ENCODE data around the gene ABCF3. TPM values are rescaled to one million over a fixed set of nuclear protein-coding genes. Genes with fewer than 3 reads are reported as not detected.
A peak's percentile ranks its signal among the peaks of the same experiment; 100 is the strongest.

Gene ABCF3
- total and polyA plus RNA-seq, 2 donors (not counting 3 experiments of a cell fraction or from before 2014, with no cell fraction given) = 68.8 to 73.4 TPM

- FAIRE-seq = no peak
- intact Hi-C loops (cut with micrococcal nuclease) = loop anchor here (5.0 kb wide), 1 partner anchor 225 kb away; the partner anchor contains the start of gene ABCC5
- CTCF ChIA-PET = interaction anchor here (0.9 to 8.1 kb wide), 13 partner anchors 9 to 349 kb away, joined by 3 to 98 read pairs (median 6); partner anchors contain the start of genes ABCF3, AP2M1, CAMK2N2 and EIF2B5
- Histone ChIP-seq H3K4me3 (replicated peaks in 1 of 3; ENCODE audit: insufficient read depth in 1 of 3, low read depth in 1 of 3, low read length in 3 of 3) (no peak overlapping the region), H3K79me2 (ENCODE audit: control insufficient read depth, insufficient read depth, low read length) (no peaks in the 10 kb centered on the region), H3K4me2 (ENCODE audit: insufficient read depth, low read length) (no peak overlapping the region), H4K20me1 (replicated peaks; ENCODE audit: control insufficient read depth, extremely low read depth, insufficient read depth, low read length) (no peaks in the 10 kb centered on the region), H3K9me1 (replicated peaks; ENCODE audit: control insufficient read depth, extremely low read depth, insufficient read depth, low read length) (no peaks in the 10 kb centered on the region), H3K9ac (replicated peaks; ENCODE audit: extremely low read depth, insufficient read depth, low read length) (no peak overlapping the region), H2AFZ (ENCODE audit: low read depth, low read length) (no peak overlapping the region), H3K27ac (ENCODE audit: insufficient read depth, low read depth, low read length) (no peak overlapping the region), H3K9me3 (replicated peaks; ENCODE audit: control insufficient read depth, insufficient read depth, low read length) (no peaks in the 10 kb centered on the region), H3K4me1 (ENCODE audit: control insufficient read depth, extremely low read depth, insufficient read depth, low read length) (no peaks in the 10 kb centered on the region), H3K36me3 (ENCODE audit: control insufficient read depth in 2 of 2, extremely low read depth in 1 of 2, insufficient read depth in 2 of 2, low read length in 2 of 2) (peaks cover 0 to 21% of the 10 kb centered on the region in 2 experiments), H3K27me3 (ENCODE audit: control insufficient read depth in 2 of 2, insufficient read depth in 2 of 2, low read length in 2 of 2) (no peaks in the 10 kb centered on the region)
- dilution Hi-C loops (cut with MboI; ENCODE audit: extremely low pct_ligation_motif_present, low sequenced_read_pairs) = no loop called here
- BruUV-seq (replicated peaks) = TSS peak; percentile 9
- no peak for TF ChIP-seq JUN (IDR thresholded peaks at IDR 0.05; ENCODE audit: borderline replicate concordance, insufficient read depth, insufficient read length, low read depth)
- TF ChIP-seq EZH2 (IDR thresholded peaks at IDR 0.05; ENCODE audit: borderline replicate concordance, low read depth, low read length, severe bottlenecking) = no peak
- TF ChIP-seq MYC (IDR thresholded peaks at IDR 0.05; ENCODE audit: low read depth, low read length) = no peak
- TF ChIP-seq POLR2A (IDR thresholded peaks at IDR 0.05; ENCODE audit: low read depth, low read length) = no peak
- no peak for TF ChIP-seq GATA2 (IDR thresholded peaks at IDR 0.05; ENCODE audit: insufficient read depth, insufficient read length, low read depth, low read length)
- TF ChIP-seq CTCF (IDR thresholded peaks at IDR 0.05; ENCODE audit: extremely low read depth in 1 of 2, insufficient read depth in 1 of 2, low read depth in 1 of 2, low read length in 2 of 2) = no peak
- TF ChIP-seq FOS (IDR thresholded peaks at IDR 0.05; ENCODE audit: borderline replicate concordance, insufficient read depth, low read length) = no peak
- no peak for TF ChIP-seq MAX (IDR thresholded peaks at IDR 0.05; ENCODE audit: insufficient read depth, insufficient read length)
- no peak for TF ChIP-seq POLR2AphosphoS5 (IDR thresholded peaks at IDR 0.05; ENCODE audit: insufficient read depth, low read depth, low read length)
- DNase-seq (ENCODE audit: low read depth, low spot score) = no peak
- POLR2A ChIA-PET = no interaction called here
These were observed 56.3 kb downstream of the ABCF3 start for GRCh38 chr3:184242297-184242685.

MicroRNA genes within 50 kb of the gene (microRNA counts, 767-probe panel; counts per million panel counts)
- microRNA hsa-miR-1224-3p (723 counts per million, percentile 96 among the panel's probes with 10 or more counts), microRNA hsa-miR-1224-5p (723 counts per million, percentile 96 among the panel's probes with 10 or more counts)

Small RNA genes lying within 50 kb of the gene (microRNA-seq; reads per million reads assigned to microRNA genes)
- not detected for gene MIR1224 (ENCODE audit: borderline number of aligned reads, borderline replicate concordance)

Small RNA genes lying within 50 kb of the gene (small RNA-seq; reads per million reads assigned to genes)
- gene MIR1224 (ENCODE audit: insufficient read depth, insufficient read length, low read depth, low replicate concordance) = not detected

Other genes with a start within 250 kb of the ABCF3 start
- gene ABCC5, start 168.3 kb upstream of the ABCF3 start, total RNA-seq = 24.6 and 25.4 TPM in 2 replicates
- gene ABCC5, start 168.3 kb upstream of the ABCF3 start, polyA plus RNA-seq = 18.9 and 22.5 TPM in 2 replicates
- not detected in 2 replicates for gene HTR3D, start 154.5 kb upstream of the ABCF3 start, total RNA-seq
- not detected in 2 replicates for gene HTR3D, start 154.5 kb upstream of the ABCF3 start, polyA plus RNA-seq
- not detected in 2 replicates for gene HTR3C, start 133.2 kb upstream of the ABCF3 start, total RNA-seq
- gene HTR3C, start 133.2 kb upstream of the ABCF3 start, polyA plus RNA-seq = not detected in 2 replicates
- not detected in 2 replicates for gene HTR3E, start 89.1 kb upstream of the ABCF3 start, total RNA-seq
- not detected in 2 replicates for gene HTR3E, start 89.1 kb upstream of the ABCF3 start, polyA plus RNA-seq
- gene EIF2B5, start 50.8 kb upstream of the ABCF3 start, total RNA-seq = 38.8 and 44.7 TPM in 2 replicates
- 35.5 and 42.7 TPM in 2 replicates for gene EIF2B5, start 50.8 kb upstream of the ABCF3 start, polyA plus RNA-seq
- gene DVL3, start 30.8 kb upstream of the ABCF3 start, total RNA-seq = 59.0 and 61.3 TPM in 2 replicates
- 41.2 and 43.8 TPM in 2 replicates for gene DVL3, start 30.8 kb upstream of the ABCF3 start, polyA plus RNA-seq
- 400 and 431 TPM in 2 replicates for gene AP2M1, start 11.3 kb upstream of the ABCF3 start, total RNA-seq
- 602 and 603 TPM in 2 replicates for gene AP2M1, start 11.3 kb upstream of the ABCF3 start, polyA plus RNA-seq
- gene VWA5B2, start 43.4 kb downstream of the ABCF3 start, total RNA-seq = not detected in 2 replicates
- gene VWA5B2, start 43.4 kb downstream of the ABCF3 start, polyA plus RNA-seq = 0.03 TPM in 1 of 2 replicates, not detected in the other
- 37.7 and 42.9 TPM in 2 replicates for gene ALG3, start 62.8 kb downstream of the ABCF3 start, total RNA-seq
- gene ALG3, start 62.8 kb downstream of the ABCF3 start, polyA plus RNA-seq = 99.9 and 102 TPM in 2 replicates
- 3.3 and 3.4 TPM in 2 replicates for gene EEF1AKMT4, start 63.5 kb downstream of the ABCF3 start, total RNA-seq
- gene EEF1AKMT4, start 63.5 kb downstream of the ABCF3 start, polyA plus RNA-seq = 8.0 and 9.8 TPM in 2 replicates
- gene CAMK2N2, start 75.4 kb downstream of the ABCF3 start, total RNA-seq = not detected in 2 replicates
- gene CAMK2N2, start 75.4 kb downstream of the ABCF3 start, polyA plus RNA-seq = 0.11 TPM in 1 of 2 replicates, not detected in the other
- not detected in 2 replicates for gene ECE2, start 89.8 kb downstream of the ABCF3 start, total RNA-seq
- not detected in 2 replicates for gene ECE2, start 89.8 kb downstream of the ABCF3 start, polyA plus RNA-seq
- gene PSMD2, start 113.0 kb downstream of the ABCF3 start, total RNA-seq = 400 and 435 TPM in 2 replicates
- 358 and 414 TPM in 2 replicates for gene PSMD2, start 113.0 kb downstream of the ABCF3 start, polyA plus RNA-seq
- gene EIF4G1, start 128.4 kb downstream of the ABCF3 start, total RNA-seq = 524 and 532 TPM in 2 replicates
- gene EIF4G1, start 128.4 kb downstream of the ABCF3 start, polyA plus RNA-seq = 355 and 401 TPM in 2 replicates
- 19.9 and 26.8 TPM in 2 replicates for gene FAM131A, start 151.4 kb downstream of the ABCF3 start, total RNA-seq
- gene FAM131A, start 151.4 kb downstream of the ABCF3 start, polyA plus RNA-seq = 29.9 and 34.1 TPM in 2 replicates
- gene CLCN2, start 175.4 kb downstream of the ABCF3 start, total RNA-seq = 6.5 and 9.9 TPM in 2 replicates
- gene CLCN2, start 175.4 kb downstream of the ABCF3 start, polyA plus RNA-seq = 3.5 and 4.9 TPM in 2 replicates
- gene POLR2H, start 175.5 kb downstream of the ABCF3 start, total RNA-seq = 80.5 and 89.0 TPM in 2 replicates
- 169 and 276 TPM in 2 replicates for gene POLR2H, start 175.5 kb downstream of the ABCF3 start, polyA plus RNA-seq
- not detected in 2 replicates for gene THPO, start 192.0 kb downstream of the ABCF3 start, total RNA-seq
- 0.08 and 0.10 TPM in 2 replicates for gene THPO, start 192.0 kb downstream of the ABCF3 start, polyA plus RNA-seq
- gene CHRD, start 193.9 kb downstream of the ABCF3 start, total RNA-seq = 0.40 and 0.53 TPM in 2 replicates
- gene CHRD, start 193.9 kb downstream of the ABCF3 start, polyA plus RNA-seq = 0.27 and 0.54 TPM in 2 replicates